Measurements from ENCODE around the gene B4GAT1.

The B4GAT1 gene

DNA sequence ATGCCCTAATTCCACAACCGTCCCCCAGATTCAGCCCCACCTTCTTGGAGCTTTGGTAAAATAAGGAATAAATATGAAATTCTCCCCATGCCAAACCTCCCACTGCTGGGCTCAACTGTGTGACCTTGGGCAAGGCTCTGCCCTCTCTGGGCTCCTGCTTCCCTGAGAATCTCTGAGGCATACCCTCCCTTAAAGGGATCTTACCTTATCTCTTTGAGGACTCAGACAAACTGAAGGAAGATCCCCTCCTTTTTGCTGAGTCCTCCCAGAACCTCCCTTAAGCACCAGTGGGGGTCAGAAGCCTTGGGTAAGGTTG, 33.3 kb downstream of the B4GAT1 start:
- H3K9me3 ChIP-seq (ENCODE audit: insufficient read depth, low read depth, low read length), result no peaks in the 10 kb centered on the region
- peaks cover 40% of the 10 kb centered on the region for H3K4me1 ChIP-seq (ENCODE audit: insufficient read depth, low read length, poor library complexity, severe bottlenecking)
- H3K9me2 ChIP-seq (replicated peaks; ENCODE audit: low read depth, low read length), result no peaks in the 10 kb centered on the region
- no peaks in the 10 kb centered on the region for H3K27me3 ChIP-seq (ENCODE audit: insufficient read depth, low read length, poor library complexity, severe bottlenecking)
- no peaks in the 10 kb centered on the region for H4K20me1 ChIP-seq (ENCODE audit: insufficient read depth, low read length, poor library complexity, severe bottlenecking)
- no peaks in the 10 kb centered on the region for H3K79me2 ChIP-seq (ENCODE audit: insufficient read depth, low read length)
- no peak overlapping the region for H2AFZ ChIP-seq (ENCODE audit: low read length)
- H3K4me3 ChIP-seq (ENCODE audit: low read length, poor library complexity, severe bottlenecking), result no peak overlapping the region
- peak overlapping the region; percentile 62 for H3K9ac ChIP-seq (ENCODE audit: low read depth, low read length, poor library complexity, severe bottlenecking)
- TF ChIP-seq, protein P1, sequence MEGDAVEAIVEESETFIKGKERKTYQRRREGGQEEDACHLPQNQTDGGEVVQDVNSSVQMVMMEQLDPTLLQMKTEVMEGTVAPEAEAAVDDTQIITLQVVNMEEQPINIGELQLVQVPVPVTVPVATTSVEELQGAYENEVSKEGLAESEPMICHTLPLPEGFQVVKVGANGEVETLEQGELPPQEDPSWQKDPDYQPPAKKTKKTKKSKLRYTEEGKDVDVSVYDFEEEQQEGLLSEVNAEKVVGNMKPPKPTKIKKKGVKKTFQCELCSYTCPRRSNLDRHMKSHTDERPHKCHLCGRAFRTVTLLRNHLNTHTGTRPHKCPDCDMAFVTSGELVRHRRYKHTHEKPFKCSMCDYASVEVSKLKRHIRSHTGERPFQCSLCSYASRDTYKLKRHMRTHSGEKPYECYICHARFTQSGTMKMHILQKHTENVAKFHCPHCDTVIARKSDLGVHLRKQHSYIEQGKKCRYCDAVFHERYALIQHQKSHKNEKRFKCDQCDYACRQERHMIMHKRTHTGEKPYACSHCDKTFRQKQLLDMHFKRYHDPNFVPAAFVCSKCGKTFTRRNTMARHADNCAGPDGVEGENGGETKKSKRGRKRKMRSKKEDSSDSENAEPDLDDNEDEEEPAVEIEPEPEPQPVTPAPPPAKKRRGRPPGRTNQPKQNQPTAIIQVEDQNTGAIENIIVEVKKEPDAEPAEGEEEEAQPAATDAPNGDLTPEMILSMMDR (conservative IDR thresholded peaks at IDR 0.05; ENCODE audit: low read length), result no peak
- TF ChIP-seq EZH2phosphoT487 (IDR thresholded peaks at IDR 0.05; ENCODE audit: borderline replicate concordance), result no peak
- peak overlapping the region; percentile 68 for H3K4me2 ChIP-seq (ENCODE audit: low read depth, low read length, poor library complexity, severe bottlenecking)
- H3K36me3 ChIP-seq (ENCODE audit: insufficient read depth, low read length), result no peaks in the 10 kb centered on the region
- H3F3A ChIP-seq (ENCODE audit: low read depth), result no peaks in the 10 kb centered on the region

GRCh38 chr11:66313321-66314185, 33.9 kb downstream of the B4GAT1 start:
- H3K27me3 ChIP-seq (ENCODE audit: insufficient read depth, low read length, poor library complexity, severe bottlenecking), result no peaks in the 10 kb centered on the region
- H3K9me3 ChIP-seq (ENCODE audit: insufficient read depth, low read depth, low read length), result no peaks in the 10 kb centered on the region
- no peak overlapping the region for H2AFZ ChIP-seq (ENCODE audit: low read length)
- H3K4me3 ChIP-seq (ENCODE audit: low read length, poor library complexity, severe bottlenecking), result peak overlapping the region; percentile 63
- H4K20me1 ChIP-seq (ENCODE audit: insufficient read depth, low read length, poor library complexity, severe bottlenecking), result no peaks in the 10 kb centered on the region
- H3F3A ChIP-seq (ENCODE audit: low read depth), result no peaks in the 10 kb centered on the region
- H3K9ac ChIP-seq (ENCODE audit: low read depth, low read length, poor library complexity, severe bottlenecking), result peak overlapping the region; percentile 62
- H3K79me2 ChIP-seq (ENCODE audit: insufficient read depth, low read length), result no peaks in the 10 kb centered on the region
- no peak for TF ChIP-seq EZH2phosphoT487 (IDR thresholded peaks at IDR 0.05; ENCODE audit: borderline replicate concordance)
- TF ChIP-seq, protein P1 (conservative IDR thresholded peaks at IDR 0.05; ENCODE audit: low read length), result peak; percentile 35
- peak overlapping the region; percentile 68 for H3K4me2 ChIP-seq (ENCODE audit: low read depth, low read length, poor library complexity, severe bottlenecking)
- H3K36me3 ChIP-seq (ENCODE audit: insufficient read depth, low read length), result no peaks in the 10 kb centered on the region
- H3K9me2 ChIP-seq (replicated peaks; ENCODE audit: low read depth, low read length), result no peaks in the 10 kb centered on the region
- H3K4me1 ChIP-seq (ENCODE audit: insufficient read depth, low read length, poor library complexity, severe bottlenecking), result peaks cover 34% of the 10 kb centered on the region

DNA sequence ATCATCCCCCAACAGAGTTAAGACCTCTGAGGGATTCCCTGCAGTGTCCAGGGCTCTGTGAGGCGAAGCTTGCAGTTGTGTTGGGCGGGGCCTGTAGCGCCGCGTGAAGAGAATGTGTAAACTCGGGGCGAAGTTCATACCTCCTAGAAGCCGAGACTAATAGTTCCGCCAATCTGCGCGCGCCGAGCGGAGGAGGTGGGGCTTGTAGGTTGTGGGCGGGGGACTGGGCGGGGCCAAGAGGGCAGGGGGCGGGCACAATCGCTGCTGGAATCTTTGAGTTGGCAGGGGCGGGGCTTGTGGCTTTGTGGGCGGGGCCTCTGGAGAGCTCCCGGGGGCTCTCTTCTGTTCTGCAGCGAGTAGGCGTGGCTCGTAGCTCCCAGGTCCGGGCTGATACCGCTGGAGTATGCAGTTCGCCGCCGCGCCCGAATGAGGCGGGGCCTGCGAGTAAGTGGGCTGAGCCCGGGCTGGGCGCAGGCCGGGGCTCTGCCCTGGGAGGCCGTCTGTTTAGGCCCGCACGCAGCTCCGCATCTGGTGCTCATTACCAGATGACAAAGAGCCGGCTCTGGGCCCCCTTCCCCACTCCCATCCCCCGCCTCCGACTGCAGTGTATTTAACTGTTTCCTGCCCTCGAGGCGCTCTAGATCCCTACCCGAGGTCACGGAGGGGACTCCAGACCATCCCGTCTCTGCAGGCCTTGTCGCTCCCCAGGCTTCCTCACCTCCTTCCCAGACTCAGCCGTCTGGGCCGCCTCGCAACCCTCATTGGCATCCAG, 34.7 kb downstream of the B4GAT1 start:
- H3K79me2 ChIP-seq (ENCODE audit: insufficient read depth, low read length), result no peaks in the 10 kb centered on the region
- H3K36me3 ChIP-seq (ENCODE audit: insufficient read depth, low read length), result no peaks in the 10 kb centered on the region
- peak overlapping the region; percentile 79 for H3K4me2 ChIP-seq (ENCODE audit: low read depth, low read length, poor library complexity, severe bottlenecking)
- TF ChIP-seq, protein P1 (conservative IDR thresholded peaks at IDR 0.05; ENCODE audit: low read length), result no peak
- no peak for TF ChIP-seq EZH2phosphoT487 (IDR thresholded peaks at IDR 0.05; ENCODE audit: borderline replicate concordance)
- peak overlapping the region; percentile 92 for H2AFZ ChIP-seq (ENCODE audit: low read length)
- peak overlapping the region; percentile 76 for H3K4me3 ChIP-seq (ENCODE audit: low read length, poor library complexity, severe bottlenecking)
- no peaks in the 10 kb centered on the region for H4K20me1 ChIP-seq (ENCODE audit: insufficient read depth, low read length, poor library complexity, severe bottlenecking)
- H3K9ac ChIP-seq (ENCODE audit: low read depth, low read length, poor library complexity, severe bottlenecking), result peak overlapping the region; percentile 62
- no peaks in the 10 kb centered on the region for H3K9me2 ChIP-seq (replicated peaks; ENCODE audit: low read depth, low read length)
- H3F3A ChIP-seq (ENCODE audit: low read depth), result no peaks in the 10 kb centered on the region
- peaks cover 26% of the 10 kb centered on the region for H3K4me1 ChIP-seq (ENCODE audit: insufficient read depth, low read length, poor library complexity, severe bottlenecking)
- no peaks in the 10 kb centered on the region for H3K9me3 ChIP-seq (ENCODE audit: insufficient read depth, low read depth, low read length)
- no peaks in the 10 kb centered on the region for H3K27me3 ChIP-seq (ENCODE audit: insufficient read depth, low read length, poor library complexity, severe bottlenecking)
